GM23338 (cell line): ENCODE data around the gene FGFR3. TPM values are rescaled to one million over a fixed set of nuclear protein-coding genes. Genes with fewer than 3 reads are reported as not detected.

Experiments
- ATAC-seq: fragments of 200-7000 bp; cut with Tn5 transposase; 3 replicates; pipeline ENCODE4 v1.9.1; 2020
- DNase-seq: peaks from one replicate; pipeline ENCODE4 v3.0.0-alpha.2; 2015; ENCODE audit warnings: low spot score
- H2AFZ ChIP-seq: fragments of 200-600 bp; sonication (generic); 2 replicates; pipeline ENCODE4 v1.8.0; 2016; ENCODE audit warnings: antibody characterized with exemption, mild to moderate bottlenecking, moderate library complexity
- H3F3A ChIP-seq: fragments of 200-600 bp; sonication (generic); replicated peaks from 2 replicates; pipeline ENCODE4 v1.8.0; 2017; ENCODE audit warnings: antibody characterized with exemption, mixed run types, low read depth
- H3K27ac ChIP-seq: fragments of 200-600 bp; sonication (generic); 2 replicates; pipeline ENCODE4 v1.6.1; 2016; ENCODE audit warnings: low read depth
- H3K27me3 ChIP-seq: fragments of 200-600 bp; sonication (generic); 2 replicates; pipeline ENCODE4 v1.8.0; 2016; ENCODE audit warnings: mild to moderate bottlenecking, mixed run types, moderate library complexity; ENCODE audit not compliant: insufficient read depth
- H3K36me3 ChIP-seq: fragments of 200-600 bp; sonication (generic); 2 replicates; pipeline ENCODE4 v1.8.0; 2016; ENCODE audit warnings: mild to moderate bottlenecking; ENCODE audit not compliant: insufficient read depth
- H3K4me1 ChIP-seq: fragments of 200-600 bp; sonication (generic); 2 replicates; pipeline ENCODE4 v1.8.0; 2016; ENCODE audit warnings: mild to moderate bottlenecking, moderate library complexity; ENCODE audit not compliant: insufficient read depth
- H3K4me2 ChIP-seq: fragments of 200-600 bp; sonication (generic); 2 replicates; pipeline ENCODE4 v1.7.1; 2017; ENCODE audit warnings: mixed run types
- H3K4me3 ChIP-seq: fragments of 200-600 bp; sonication (generic); 2 replicates; pipeline ENCODE4 v1.6.1; 2016; ENCODE audit warnings: mixed run types
- H3K79me2 ChIP-seq: fragments of 200-600 bp; sonication (generic); replicated peaks from 2 replicates; pipeline ENCODE4 v1.8.0; 2017; ENCODE audit warnings: mild to moderate bottlenecking; ENCODE audit not compliant: insufficient read depth
- H3K9me2 ChIP-seq: fragments of 200-600 bp; sonication (generic); 2 replicates; pipeline ENCODE4 v1.8.0; 2017; ENCODE audit not compliant: insufficient read depth
- H4K20me1 ChIP-seq: fragments of 200-600 bp; sonication (generic); replicated peaks from 2 replicates; pipeline ENCODE4 v1.8.0; 2017; ENCODE audit warnings: mild to moderate bottlenecking; ENCODE audit not compliant: insufficient read depth
- H3K27ac Mint-ChIP-seq: 2 replicates; pipeline ENCODE4 v1.8.0; 2020; ENCODE audit warnings: inconsistent platforms, mild to moderate bottlenecking, moderate library complexity, mixed read lengths
- H3K27me3 Mint-ChIP-seq: 3 replicates; pipeline ENCODE4 v1.8.0; 2022; ENCODE audit warnings: low read depth, mild to moderate bottlenecking, moderate library complexity, mixed read lengths, inconsistent platforms; ENCODE audit not compliant: insufficient read depth, poor library complexity
- H3K36me3 Mint-ChIP-seq: 3 replicates; pipeline ENCODE4 v1.8.0; 2021; ENCODE audit warnings: low read depth, mild to moderate bottlenecking, inconsistent platforms, moderate library complexity, mixed read lengths
- H3K4me1 Mint-ChIP-seq: 3 replicates; pipeline ENCODE4 v1.8.0; 2020; ENCODE audit warnings: mild to moderate bottlenecking, inconsistent platforms, mixed read lengths
- H3K4me3 Mint-ChIP-seq: 3 replicates; pipeline ENCODE4 v1.8.0; 2021; ENCODE audit warnings: moderate library complexity, mild to moderate bottlenecking, inconsistent platforms, mixed read lengths
- H3K9me3 Mint-ChIP-seq: 3 replicates; pipeline ENCODE4 v1.8.0; 2020; ENCODE audit warnings: moderate library complexity, mild to moderate bottlenecking, inconsistent platforms, mixed read lengths
- CREB1 ChIP-seq: fragments of 250-450 bp; sonication (Bioruptor Pico); IDR thresholded peaks from 2 replicates; pipeline ENCODE4 v1.5.0; 2020; ENCODE audit warnings: low read depth, mild to moderate bottlenecking, moderate library complexity
- EZH2 ChIP-seq: fragments of 200-600 bp; sonication (generic); IDR thresholded peaks from one replicate; pipeline ENCODE4 v1.8.0; 2017; ENCODE audit warnings: antibody characterized with exemption, mild to moderate bottlenecking, low read depth; ENCODE audit not compliant: unreplicated experiment
- EZH2phosphoT487 ChIP-seq: fragments of 200-600 bp; sonication (generic); IDR thresholded peaks from one replicate; pipeline ENCODE4 v1.8.1; 2018; ENCODE audit warnings: antibody characterized with exemption; ENCODE audit not compliant: unreplicated experiment
- JUNB ChIP-seq: IDR thresholded peaks from one replicate; pipeline ENCODE4 v1.6.1; 2016; ENCODE audit warnings: antibody characterized with exemption; ENCODE audit not compliant: unreplicated experiment
- NANOG ChIP-seq: IDR thresholded peaks from 2 replicates; pipeline ENCODE4 v1.6.1; 2016; ENCODE audit warnings: antibody characterized with exemption, borderline replicate concordance
- POLR2AphosphoS5 ChIP-seq: IDR thresholded peaks from 2 replicates; pipeline ENCODE4 v1.6.1; 2016; ENCODE audit warnings: antibody characterized with exemption, low read depth
- STAT1 ChIP-seq: IDR thresholded peaks from one replicate; pipeline ENCODE4 v1.6.1; 2016; ENCODE audit warnings: antibody characterized with exemption; ENCODE audit not compliant: unreplicated experiment
- polyA plus RNA-seq: library from polyadenylated mRNA; unstranded; fragments of >200 nt; fragmentation: Nextera tagmentation; extraction: Ambion mirVana; gene quantifications from 2 replicates; pipeline ENCODE4 v1.2.1, GENCODE V29; 2016
- total RNA-seq: library from RNA; depleted of rRNA; stranded (reverse); fragments of >200 nt; shearing (Covaris generic); gene quantifications from 2 replicates; pipeline ENCODE4 v1.2.3, GENCODE V29; 2014
- TF ChIP-seq, protein P1 (sequence below): IDR thresholded peaks from one replicate; pipeline ENCODE4 v1.6.1; 2018; ENCODE audit warnings: antibody characterized with exemption; ENCODE audit not compliant: unreplicated experiment
- TF ChIP-seq, protein P2 (sequence below): fragments of 250-450 bp; sonication (Bioruptor Pico); IDR thresholded peaks from 2 replicates; pipeline ENCODE4 v1.5.0; 2020; ENCODE audit warnings: mild to moderate bottlenecking, moderate library complexity
- TF ChIP-seq, protein P3 (sequence below), 2 experiments: fragments of 200-600 bp in 1 of 2; sonication (generic) in 1 of 2; conservative IDR thresholded peaks; 2 replicates each; pipeline versions ENCODE4 v1.5.1 to v1.6.1; 2016 to 2017; ENCODE audit warnings: antibody characterized with exemption in 2 of 2, low read depth in 2 of 2, mild to moderate bottlenecking in 2 of 2, moderate library complexity in 1 of 2

Gene FGFR3
- total and polyA plus RNA-seq, 2 experiments from 2014 or later = 3.6 to 17.4 TPM

DNA sequence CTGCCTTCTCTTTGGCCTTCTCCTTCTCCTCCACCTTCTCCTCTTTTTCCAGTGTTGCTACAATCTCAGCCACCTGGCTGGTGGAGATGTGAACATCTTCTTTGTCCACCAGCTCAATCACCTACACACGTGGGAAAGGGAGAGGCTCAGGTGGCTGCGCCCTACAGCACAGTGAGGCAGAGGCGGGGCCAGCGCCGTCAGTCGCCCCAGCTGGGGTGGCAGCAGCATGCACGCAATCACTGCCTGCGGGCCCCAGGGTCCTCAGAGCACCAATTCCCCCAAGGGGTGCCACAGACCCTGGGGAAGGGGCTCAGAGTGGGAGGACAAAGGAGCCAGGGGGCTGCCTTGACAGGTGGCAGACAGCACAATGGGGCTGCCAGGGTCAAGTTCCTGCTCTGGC lies 21.4 kb downstream of the FGFR3 start (continued):
- TF ChIP-seq, protein P1, sequence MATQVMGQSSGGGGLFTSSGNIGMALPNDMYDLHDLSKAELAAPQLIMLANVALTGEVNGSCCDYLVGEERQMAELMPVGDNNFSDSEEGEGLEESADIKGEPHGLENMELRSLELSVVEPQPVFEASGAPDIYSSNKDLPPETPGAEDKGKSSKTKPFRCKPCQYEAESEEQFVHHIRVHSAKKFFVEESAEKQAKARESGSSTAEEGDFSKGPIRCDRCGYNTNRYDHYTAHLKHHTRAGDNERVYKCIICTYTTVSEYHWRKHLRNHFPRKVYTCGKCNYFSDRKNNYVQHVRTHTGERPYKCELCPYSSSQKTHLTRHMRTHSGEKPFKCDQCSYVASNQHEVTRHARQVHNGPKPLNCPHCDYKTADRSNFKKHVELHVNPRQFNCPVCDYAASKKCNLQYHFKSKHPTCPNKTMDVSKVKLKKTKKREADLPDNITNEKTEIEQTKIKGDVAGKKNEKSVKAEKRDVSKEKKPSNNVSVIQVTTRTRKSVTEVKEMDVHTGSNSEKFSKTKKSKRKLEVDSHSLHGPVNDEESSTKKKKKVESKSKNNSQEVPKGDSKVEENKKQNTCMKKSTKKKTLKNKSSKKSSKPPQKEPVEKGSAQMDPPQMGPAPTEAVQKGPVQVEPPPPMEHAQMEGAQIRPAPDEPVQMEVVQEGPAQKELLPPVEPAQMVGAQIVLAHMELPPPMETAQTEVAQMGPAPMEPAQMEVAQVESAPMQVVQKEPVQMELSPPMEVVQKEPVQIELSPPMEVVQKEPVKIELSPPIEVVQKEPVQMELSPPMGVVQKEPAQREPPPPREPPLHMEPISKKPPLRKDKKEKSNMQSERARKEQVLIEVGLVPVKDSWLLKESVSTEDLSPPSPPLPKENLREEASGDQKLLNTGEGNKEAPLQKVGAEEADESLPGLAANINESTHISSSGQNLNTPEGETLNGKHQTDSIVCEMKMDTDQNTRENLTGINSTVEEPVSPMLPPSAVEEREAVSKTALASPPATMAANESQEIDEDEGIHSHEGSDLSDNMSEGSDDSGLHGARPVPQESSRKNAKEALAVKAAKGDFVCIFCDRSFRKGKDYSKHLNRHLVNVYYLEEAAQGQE = no peak
- no peak for TF ChIP-seq POLR2AphosphoS5
- TF ChIP-seq CREB1 = no peak
- no peak for TF ChIP-seq STAT1
- no peak for TF ChIP-seq JUNB
- TF ChIP-seq NANOG = no peak

DNA sequence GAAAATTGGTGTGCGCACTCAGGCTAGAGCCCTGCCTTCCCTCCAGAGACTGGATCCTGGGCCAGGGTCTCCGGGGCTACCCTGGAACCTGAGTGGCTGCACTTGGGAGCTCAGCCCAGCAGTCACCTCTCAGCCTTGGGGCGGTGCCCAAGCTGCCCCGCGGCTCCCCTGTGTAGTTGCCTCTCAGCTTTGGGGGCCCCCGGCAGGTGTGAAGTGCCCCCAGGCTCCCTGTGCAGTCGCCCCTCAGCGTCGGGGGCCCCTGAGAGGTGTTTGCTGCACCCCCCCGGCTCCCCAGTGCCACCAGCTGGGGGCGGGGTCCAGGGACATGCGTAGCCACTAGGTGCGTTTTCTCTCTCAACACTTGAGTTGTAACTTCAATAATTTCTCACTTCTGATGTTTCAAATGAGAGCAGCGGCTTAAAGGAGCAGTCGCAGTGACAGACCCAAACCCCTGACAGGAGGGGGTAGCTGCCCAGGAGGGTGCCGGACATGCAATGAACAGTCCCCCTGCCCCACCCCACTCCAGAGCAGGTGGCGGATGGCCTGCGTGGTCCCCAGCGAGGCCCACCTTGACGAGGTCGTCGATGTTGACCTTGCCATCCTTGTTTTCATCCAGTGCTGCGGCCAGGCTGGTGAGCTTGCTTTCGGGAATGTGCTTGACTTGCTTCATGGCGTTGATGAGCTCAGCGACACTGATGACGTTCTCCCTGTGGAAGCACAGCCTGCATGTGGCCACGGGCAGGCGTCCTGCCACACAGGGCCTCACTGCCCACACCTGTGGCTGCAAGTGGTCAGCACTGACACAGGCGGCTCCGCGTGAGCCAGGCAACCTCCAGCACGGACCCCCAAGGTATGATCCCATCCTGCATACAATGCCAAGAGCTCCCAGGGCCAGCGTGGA lies 22.3 kb downstream of the FGFR3 start:
- Histone ChIP-seq H3K4me2 (no peak overlapping the region), H3F3A (0 out of 2 replicates have a peak, but pooled peaks cover 4% of the 10 kb centered on the region), H3K79me2 (no peaks in the 10 kb centered on the region), H4K20me1 (peaks cover 7% of the 10 kb centered on the region; the same call in 1 of the 2 replicates), H3K4me3 (no peak overlapping the region), H3K36me3 (peaks cover 20% of the 10 kb centered on the region), H3K4me1 (no peaks in the 10 kb centered on the region), H3K27me3 (no peaks in the 10 kb centered on the region), H2AFZ (no peak overlapping the region), H3K27ac (no peak overlapping the region), H3K9me2 (no peaks in the 10 kb centered on the region)
- DNase-seq = no peak
- H3K27ac Mint-ChIP-seq = no peak overlapping the region
- H3K9me3 Mint-ChIP-seq = no peaks in the 10 kb centered on the region
- H3K27me3 Mint-ChIP-seq = peaks cover 5% of the 10 kb centered on the region
- no peak overlapping the region for H3K4me3 Mint-ChIP-seq
- no peak for ATAC-seq
- peaks cover 2% of the 10 kb centered on the region; the same call in 2 of the 3 replicates for H3K4me1 Mint-ChIP-seq
- H3K36me3 Mint-ChIP-seq = peaks cover 42% of the 10 kb centered on the region
- TF ChIP-seq CREB1 (no peak), POLR2AphosphoS5 (no peak), JUNB (no peak), EZH2 (no peak), NANOG (no peak), EZH2phosphoT487 (no peak), STAT1 (no peak)
- TF ChIP-seq, protein P2, sequence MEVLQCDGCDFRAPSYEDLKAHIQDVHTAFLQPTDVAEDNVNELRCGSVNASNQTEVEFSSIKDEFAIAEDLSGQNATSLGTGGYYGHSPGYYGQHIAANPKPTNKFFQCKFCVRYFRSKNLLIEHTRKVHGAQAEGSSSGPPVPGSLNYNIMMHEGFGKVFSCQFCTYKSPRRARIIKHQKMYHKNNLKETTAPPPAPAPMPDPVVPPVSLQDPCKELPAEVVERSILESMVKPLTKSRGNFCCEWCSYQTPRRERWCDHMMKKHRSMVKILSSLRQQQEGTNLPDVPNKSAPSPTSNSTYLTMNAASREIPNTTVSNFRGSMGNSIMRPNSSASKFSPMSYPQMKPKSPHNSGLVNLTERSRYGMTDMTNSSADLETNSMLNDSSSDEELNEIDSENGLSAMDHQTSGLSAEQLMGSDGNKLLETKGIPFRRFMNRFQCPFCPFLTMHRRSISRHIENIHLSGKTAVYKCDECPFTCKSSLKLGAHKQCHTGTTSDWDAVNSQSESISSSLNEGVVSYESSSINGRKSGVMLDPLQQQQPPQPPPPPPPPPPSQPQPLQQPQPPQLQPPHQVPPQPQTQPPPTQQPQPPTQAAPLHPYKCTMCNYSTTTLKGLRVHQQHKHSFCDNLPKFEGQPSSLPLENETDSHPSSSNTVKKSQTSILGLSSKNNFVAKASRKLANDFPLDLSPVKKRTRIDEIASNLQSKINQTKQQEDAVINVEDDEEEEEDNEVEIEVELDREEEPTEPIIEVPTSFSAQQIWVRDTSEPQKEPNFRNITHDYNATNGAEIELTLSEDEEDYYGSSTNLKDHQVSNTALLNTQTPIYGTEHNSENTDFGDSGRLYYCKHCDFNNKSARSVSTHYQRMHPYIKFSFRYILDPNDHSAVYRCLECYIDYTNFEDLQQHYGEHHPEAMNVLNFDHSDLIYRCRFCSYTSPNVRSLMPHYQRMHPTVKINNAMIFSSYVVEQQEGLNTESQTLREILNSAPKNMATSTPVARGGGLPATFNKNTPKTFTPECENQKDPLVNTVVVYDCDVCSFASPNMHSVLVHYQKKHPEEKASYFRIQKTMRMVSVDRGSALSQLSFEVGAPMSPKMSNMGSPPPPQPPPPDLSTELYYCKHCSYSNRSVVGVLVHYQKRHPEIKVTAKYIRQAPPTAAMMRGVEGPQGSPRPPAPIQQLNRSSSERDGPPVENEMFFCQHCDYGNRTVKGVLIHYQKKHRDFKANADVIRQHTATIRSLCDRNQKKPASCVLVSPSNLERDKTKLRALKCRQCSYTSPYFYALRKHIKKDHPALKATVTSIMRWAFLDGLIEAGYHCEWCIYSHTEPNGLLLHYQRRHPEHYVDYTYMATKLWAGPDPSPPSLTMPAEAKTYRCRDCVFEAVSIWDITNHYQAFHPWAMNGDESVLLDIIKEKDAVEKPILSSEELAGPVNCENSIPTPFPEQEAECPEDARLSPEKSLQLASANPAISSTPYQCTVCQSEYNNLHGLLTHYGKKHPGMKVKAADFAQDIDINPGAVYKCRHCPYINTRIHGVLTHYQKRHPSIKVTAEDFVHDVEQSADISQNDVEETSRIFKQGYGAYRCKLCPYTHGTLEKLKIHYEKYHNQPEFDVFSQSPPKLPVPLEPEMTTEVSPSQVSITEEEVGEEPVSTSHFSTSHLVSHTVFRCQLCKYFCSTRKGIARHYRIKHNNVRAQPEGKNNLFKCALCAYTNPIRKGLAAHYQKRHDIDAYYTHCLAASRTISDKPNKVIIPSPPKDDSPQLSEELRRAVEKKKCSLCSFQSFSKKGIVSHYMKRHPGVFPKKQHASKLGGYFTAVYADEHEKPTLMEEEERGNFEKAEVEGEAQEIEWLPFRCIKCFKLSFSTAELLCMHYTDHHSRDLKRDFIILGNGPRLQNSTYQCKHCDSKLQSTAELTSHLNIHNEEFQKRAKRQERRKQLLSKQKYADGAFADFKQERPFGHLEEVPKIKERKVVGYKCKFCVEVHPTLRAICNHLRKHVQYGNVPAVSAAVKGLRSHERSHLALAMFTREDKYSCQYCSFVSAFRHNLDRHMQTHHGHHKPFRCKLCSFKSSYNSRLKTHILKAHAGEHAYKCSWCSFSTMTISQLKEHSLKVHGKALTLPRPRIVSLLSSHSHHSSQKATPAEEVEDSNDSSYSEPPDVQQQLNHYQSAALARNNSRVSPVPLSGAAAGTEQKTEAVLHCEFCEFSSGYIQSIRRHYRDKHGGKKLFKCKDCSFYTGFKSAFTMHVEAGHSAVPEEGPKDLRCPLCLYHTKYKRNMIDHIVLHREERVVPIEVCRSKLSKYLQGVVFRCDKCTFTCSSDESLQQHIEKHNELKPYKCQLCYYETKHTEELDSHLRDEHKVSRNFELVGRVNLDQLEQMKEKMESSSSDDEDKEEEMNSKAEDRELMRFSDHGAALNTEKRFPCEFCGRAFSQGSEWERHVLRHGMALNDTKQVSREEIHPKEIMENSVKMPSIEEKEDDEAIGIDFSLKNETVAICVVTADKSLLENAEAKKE (CRISPR knock-in tag) = no peak
- TF ChIP-seq, protein P3, sequence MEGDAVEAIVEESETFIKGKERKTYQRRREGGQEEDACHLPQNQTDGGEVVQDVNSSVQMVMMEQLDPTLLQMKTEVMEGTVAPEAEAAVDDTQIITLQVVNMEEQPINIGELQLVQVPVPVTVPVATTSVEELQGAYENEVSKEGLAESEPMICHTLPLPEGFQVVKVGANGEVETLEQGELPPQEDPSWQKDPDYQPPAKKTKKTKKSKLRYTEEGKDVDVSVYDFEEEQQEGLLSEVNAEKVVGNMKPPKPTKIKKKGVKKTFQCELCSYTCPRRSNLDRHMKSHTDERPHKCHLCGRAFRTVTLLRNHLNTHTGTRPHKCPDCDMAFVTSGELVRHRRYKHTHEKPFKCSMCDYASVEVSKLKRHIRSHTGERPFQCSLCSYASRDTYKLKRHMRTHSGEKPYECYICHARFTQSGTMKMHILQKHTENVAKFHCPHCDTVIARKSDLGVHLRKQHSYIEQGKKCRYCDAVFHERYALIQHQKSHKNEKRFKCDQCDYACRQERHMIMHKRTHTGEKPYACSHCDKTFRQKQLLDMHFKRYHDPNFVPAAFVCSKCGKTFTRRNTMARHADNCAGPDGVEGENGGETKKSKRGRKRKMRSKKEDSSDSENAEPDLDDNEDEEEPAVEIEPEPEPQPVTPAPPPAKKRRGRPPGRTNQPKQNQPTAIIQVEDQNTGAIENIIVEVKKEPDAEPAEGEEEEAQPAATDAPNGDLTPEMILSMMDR (conservative IDR thresholded peaks at IDR 0.05; ENCODE audit: low read depth in 2 of 2) = no peak
